HepG2 (cell line): ENCODE results near the gene KCTD16. TPM values are rescaled to one million over a fixed set of nuclear protein-coding genes. Genes with fewer than 3 reads are reported as not detected.

ENCODE experiments used
- ATAC-seq: fragments of 200-7000 bp; cut with Tn5 transposase; 3 replicates; pipeline ENCODE4 v1.9.1; 2020; ENCODE audit warnings: mild to moderate bottlenecking, moderate library complexity
- BruUV-seq: library from RNA; stranded (reverse); fragments of 400-500 nt; replicated peaks from 2 replicates; lab custom pipeline; 2021; lab: Mats Ljungman, UMichigan
- CTCF ChIA-PET: fragments of 300-600 bp; formaldehyde crosslinking; extraction: SDS; loops from one replicate; lab custom pipeline; 2021; ENCODE audit warnings: low total read pairs, inconsistent platforms, low intra/inter-chr PET ratio; lab: Yijun Ruan, JAX
- POLR2A ChIA-PET: fragments of 350-600 bp; sonication (Branson Sonifier 250); formaldehyde crosslinking; loops from one replicate; lab custom pipeline; 2020; ENCODE audit warnings: antibody characterized with exemption, inconsistent platforms; lab: Yijun Ruan, JAX
- DNase-seq: peaks from one replicate; pipeline ENCODE4 v3.0.0-alpha.2; 2015; ENCODE audit warnings: low spot score
- FAIRE-seq: peaks from 3 replicates; lab custom pipeline; 2011; peaks lifted over from hg19 to GRCh38; lab: Jason Lieb, UNC
- H2AFZ ChIP-seq: one replicate; pipeline ENCODE4 v1.6.1; 2011; ENCODE audit warnings: low read length, inconsistent platforms
- H3K27ac ChIP-seq: fragments of 300-600 bp; 3 replicates; pipeline ENCODE4 v1.8.0; 2011; ENCODE audit warnings: mixed run types, mild to moderate bottlenecking, mixed read lengths, low read length, inconsistent platforms; ENCODE audit not compliant: insufficient read depth; ENCODE audit errors: extremely low read length
- H3K27me3 ChIP-seq, 2 experiments: fragments of 200-600 bp in 1 of 2; 2 replicates in 1 of 2; 3 replicates in 1 of 2; pipeline versions ENCODE4 v1.6.0 to v1.8.0; 2011; ENCODE audit warnings: low read length in 2 of 2, mild to moderate bottlenecking in 2 of 2, moderate library complexity in 2 of 2, inconsistent platforms in 1 of 2; ENCODE audit not compliant: insufficient read depth in 2 of 2, control insufficient read depth in 1 of 2
- H3K36me3 ChIP-seq, 2 experiments: fragments of 200-600 bp in 1 of 2; replicated peaks in 1 of 2; 2 replicates in 1 of 2; 3 replicates in 1 of 2; pipeline versions ENCODE4 v1.5.1 to v1.8.0; 2011; ENCODE audit warnings: low read length in 2 of 2, inconsistent platforms in 1 of 2; ENCODE audit not compliant: insufficient read depth in 2 of 2, control insufficient read depth in 1 of 2
- H3K4me1 ChIP-seq: 2 replicates; pipeline ENCODE4 v1.5.1; 2012; ENCODE audit warnings: low read length, inconsistent platforms; ENCODE audit not compliant: insufficient read depth
- H3K4me2 ChIP-seq: 2 replicates; pipeline ENCODE4 v1.6.0; 2011; ENCODE audit warnings: low read depth, low read length, inconsistent platforms
- H3K4me3 ChIP-seq, 3 experiments: fragments of 200-600 bp in 1 of 3; sonication (generic), shearing (Covaris generic) in 1 of 3; replicated peaks in 1 of 3; 2 replicates each; pipeline ENCODE4 v1.5.1; 2011 to 2016; ENCODE audit warnings: low read length in 3 of 3, inconsistent platforms in 2 of 3, low read depth in 2 of 3, mild to moderate bottlenecking in 2 of 3, control low read depth in 1 of 3, mixed read lengths in 1 of 3; ENCODE audit not compliant: insufficient read depth in 1 of 3
- H3K79me2 ChIP-seq: one replicate; pipeline ENCODE4 v1.6.1; 2011; ENCODE audit warnings: low read length, inconsistent platforms; ENCODE audit not compliant: insufficient read depth
- H3K9ac ChIP-seq: 2 replicates; pipeline ENCODE4 v1.6.0; 2011; ENCODE audit warnings: mild to moderate bottlenecking, low read depth, low read length, inconsistent platforms; ENCODE audit not compliant: insufficient read depth
- H3K9me3 ChIP-seq: 2 replicates; pipeline ENCODE4 v1.5.1; 2012; ENCODE audit warnings: mild to moderate bottlenecking, low read length
- H4K20me1 ChIP-seq: 2 replicates; pipeline ENCODE4 v1.6.0; 2011; ENCODE audit warnings: inconsistent platforms, mild to moderate bottlenecking, low read length, moderate library complexity; ENCODE audit not compliant: insufficient read depth
- HNRNPK ChIP-seq: fragments of 200-400 bp; formaldehyde crosslinking; IDR thresholded peaks from 2 replicates; pipeline ENCODE4 v1.6.1; 2018; ENCODE audit warnings: low read length, low read depth, moderate library complexity, mild to moderate bottlenecking; ENCODE audit not compliant: poor library complexity, severe bottlenecking
- JUN ChIP-seq: sonication (generic); formaldehyde crosslinking; IDR thresholded peaks from 2 replicates; pipeline ENCODE4 v1.4.0; 2020; ENCODE audit warnings: mild to moderate bottlenecking, missing genetic modification reagents
- MEIS1 ChIP-seq: sonication (generic); formaldehyde crosslinking; IDR thresholded peaks from 2 replicates; pipeline ENCODE4 v1.9.0; 2021; ENCODE audit warnings: mild to moderate bottlenecking, missing genetic modification reagents, moderate library complexity, borderline replicate concordance
- MTA1 ChIP-seq: sonication (generic); formaldehyde crosslinking; IDR thresholded peaks from 2 replicates; pipeline ENCODE4 v1.4.0; 2020; ENCODE audit warnings: missing genetic modification reagents, mild to moderate bottlenecking, borderline replicate concordance
- RBAK ChIP-seq: sonication (generic); formaldehyde crosslinking; IDR thresholded peaks from 2 replicates; pipeline ENCODE4 v1.5.1; 2020; ENCODE audit warnings: mild to moderate bottlenecking, missing genetic modification reagents
- ZNF160 ChIP-seq: sonication (generic); formaldehyde crosslinking; IDR thresholded peaks from 2 replicates; pipeline ENCODE4 v1.8.0; 2022; ENCODE audit warnings: mild to moderate bottlenecking, inconsistent platforms, missing genetic modification reagents
- ZNF282 ChIP-seq: fragments of 450-650 bp; IDR thresholded peaks from 2 replicates; pipeline ENCODE4 v1.6.1; 2018; ENCODE audit not compliant: partially characterized antibody
- ZNF775 ChIP-seq: sonication (generic); formaldehyde crosslinking; IDR thresholded peaks from 2 replicates; pipeline ENCODE4 v1.4.0; 2020; ENCODE audit warnings: missing genetic modification reagents, mild to moderate bottlenecking, moderate library complexity, borderline replicate concordance
- WGBS: methylation state at CpG from one replicate; pipeline ENCODE4 v1.1.6; 2017; ENCODE audit warnings: low lambda C conversion rate; 5-methylcytosine and 5-hydroxymethylcytosine counted together
- in situ Hi-C: cut with HindIII; loops from 2 replicates; pipeline ENCODE4 v1.10.0; 2017; ENCODE audit warnings: low pct_unique_long_range_greater_than_20kb; ENCODE audit not compliant: extremely low pct_ligation_motif_present
- intact Hi-C: fragments of 100-400 bp; cut with micrococcal nuclease; formaldehyde crosslinking; loops from one replicate; pipeline ENCODE4 v1.10.0; 2022; ENCODE audit not compliant: unreplicated experiment
- polyA plus RNA-seq, 8 experiments: library from polyadenylated mRNA; depleted of rRNA in 3 of 8; stranded (reverse) in 7 of 8; unstranded in 1 of 8; fragments of >200 nt; fragmentation: Illumina TruSeq in 4 of 8; extraction: Trizol in 4 of 8; gene quantifications; 2 replicates each; pipeline versions ENCODE4 v1.2.1 to v1.2.3, GENCODE V29; 2011 to 2016; ENCODE audit warnings: low read depth in 4 of 8, missing spikeins in 1 of 8, mixed read lengths in 1 of 8; ENCODE audit not compliant: insufficient read depth in 1 of 8
- total RNA-seq, 5 experiments: library from RNA; depleted of rRNA; stranded (reverse); fragments of >200 nt; fragmentation: Illumina TruSeq; extraction: Trizol; gene quantifications; 2 replicates each; pipeline ENCODE4 v1.2.3, GENCODE V29; 2016; ENCODE audit warnings: low read depth in 1 of 5
- TF ChIP-seq, protein P1 (sequence below): sonication (generic); formaldehyde crosslinking; IDR thresholded peaks from 2 replicates; pipeline ENCODE4 v1.9.0; 2022; ENCODE audit warnings: missing genetic modification reagents, mild to moderate bottlenecking, borderline replicate concordance
- TF ChIP-seq, protein P2 (sequence below): sonication (generic); formaldehyde crosslinking; IDR thresholded peaks from 2 replicates; pipeline ENCODE4 v1.4.0; 2020; ENCODE audit warnings: mild to moderate bottlenecking, missing genetic modification reagents

The KCTD16 gene
- total and polyA plus RNA-seq, 2 of the 13 experiments (the other 11 are each of a cell fraction or from before 2014, with no cell fraction given) = 0.02 to 0.09 TPM

DNA sequence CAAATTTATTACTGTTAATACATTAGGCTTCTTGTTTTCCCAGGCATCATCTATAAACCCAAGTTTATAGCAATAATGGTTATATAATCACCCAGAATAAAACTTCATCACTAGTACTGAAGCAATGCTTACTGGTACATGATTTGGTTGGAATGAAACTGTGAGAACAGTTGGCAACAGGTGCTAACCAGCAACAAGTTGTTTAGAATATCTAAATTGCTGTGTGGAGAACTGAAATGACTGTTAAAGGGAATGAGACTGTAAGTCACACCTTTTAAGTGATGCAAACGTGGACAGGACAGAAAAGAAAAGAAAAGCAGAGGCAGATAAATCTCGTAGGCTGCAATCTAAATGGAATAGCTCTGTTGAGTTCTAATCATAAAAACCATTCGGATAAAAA, 2.7 kb upstream of the KCTD16 start:
- peaks cover 37% of the 10 kb centered on the region for H3K4me1 ChIP-seq
- H3K79me2 ChIP-seq = peaks cover 33% of the 10 kb centered on the region
- BruUV-seq = no TSS peak
- TF ChIP-seq ZNF160 (CRISPR knock-in tag) (no peak), MEIS1 (CRISPR knock-in tag) (no peak), JUN (CRISPR knock-in tag) (no peak), RBAK (CRISPR knock-in tag) (no peak), ZNF282 (no peak), HNRNPK (no peak), MTA1 (CRISPR knock-in tag) (no peak), ZNF775 (no peak)
- TF ChIP-seq, protein P1, sequence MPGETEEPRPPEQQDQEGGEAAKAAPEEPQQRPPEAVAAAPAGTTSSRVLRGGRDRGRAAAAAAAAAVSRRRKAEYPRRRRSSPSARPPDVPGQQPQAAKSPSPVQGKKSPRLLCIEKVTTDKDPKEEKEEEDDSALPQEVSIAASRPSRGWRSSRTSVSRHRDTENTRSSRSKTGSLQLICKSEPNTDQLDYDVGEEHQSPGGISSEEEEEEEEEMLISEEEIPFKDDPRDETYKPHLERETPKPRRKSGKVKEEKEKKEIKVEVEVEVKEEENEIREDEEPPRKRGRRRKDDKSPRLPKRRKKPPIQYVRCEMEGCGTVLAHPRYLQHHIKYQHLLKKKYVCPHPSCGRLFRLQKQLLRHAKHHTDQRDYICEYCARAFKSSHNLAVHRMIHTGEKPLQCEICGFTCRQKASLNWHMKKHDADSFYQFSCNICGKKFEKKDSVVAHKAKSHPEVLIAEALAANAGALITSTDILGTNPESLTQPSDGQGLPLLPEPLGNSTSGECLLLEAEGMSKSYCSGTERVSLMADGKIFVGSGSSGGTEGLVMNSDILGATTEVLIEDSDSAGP (CRISPR knock-in tag) = no peak
- TF ChIP-seq, protein P2, sequence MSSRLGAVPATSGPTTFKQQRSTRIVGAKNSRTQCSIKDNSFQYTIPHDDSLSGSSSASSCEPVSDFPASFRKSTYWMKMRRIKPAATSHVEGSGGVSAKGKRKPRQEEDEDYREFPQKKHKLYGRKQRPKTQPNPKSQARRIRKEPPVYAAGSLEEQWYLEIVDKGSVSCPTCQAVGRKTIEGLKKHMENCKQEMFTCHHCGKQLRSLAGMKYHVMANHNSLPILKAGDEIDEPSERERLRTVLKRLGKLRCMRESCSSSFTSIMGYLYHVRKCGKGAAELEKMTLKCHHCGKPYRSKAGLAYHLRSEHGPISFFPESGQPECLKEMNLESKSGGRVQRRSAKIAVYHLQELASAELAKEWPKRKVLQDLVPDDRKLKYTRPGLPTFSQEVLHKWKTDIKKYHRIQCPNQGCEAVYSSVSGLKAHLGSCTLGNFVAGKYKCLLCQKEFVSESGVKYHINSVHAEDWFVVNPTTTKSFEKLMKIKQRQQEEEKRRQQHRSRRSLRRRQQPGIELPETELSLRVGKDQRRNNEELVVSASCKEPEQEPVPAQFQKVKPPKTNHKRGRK (CRISPR knock-in tag) = no peak
- in situ Hi-C loops = no loop called here
- peak overlapping the region in 1 of 3 experiments; percentile 99; a peak in 1 of 6 replicates for H3K4me3 ChIP-seq
- H2AFZ ChIP-seq = no peak overlapping the region
- ATAC-seq (no peak), DNase-seq (no peak), FAIRE-seq (peak; percentile 49)
- H3K4me2 ChIP-seq = peak overlapping the region; percentile 72
- no peak overlapping the region for H3K27ac ChIP-seq
- POLR2A ChIA-PET = no interaction called here
- intact Hi-C loops = no loop called here
- no peak overlapping the region for H3K9ac ChIP-seq
- CTCF ChIA-PET = no interaction called here
- peaks cover 6 to 48% of the 10 kb centered on the region in 2 experiments; a peak in 4 of 5 replicates for H3K36me3 ChIP-seq
- no peaks in the 10 kb centered on the region for H4K20me1 ChIP-seq
- 90% methylated on average over 3 of the region's 3 CpGs for WGBS
- peaks cover 0 to 3% of the 10 kb centered on the region in 2 experiments; a peak in 2 of 5 replicates for H3K27me3 ChIP-seq
- no peaks in the 10 kb centered on the region for H3K9me3 ChIP-seq
